ENCODE measurements around the gene ANKRD63.

GRCh38 chr15:40235201-40235885 is 47.5 kb downstream of the ANKRD63 start:
- no peak for TF ChIP-seq CTCF (IDR thresholded peaks at IDR 0.05)
- TF ChIP-seq POLR2A (IDR thresholded peaks at IDR 0.05) = no peak

All from lower leg skin (tissue), 3 donors.